Measurements from ENCODE around the gene CD164.

The CD164 gene

DNA sequence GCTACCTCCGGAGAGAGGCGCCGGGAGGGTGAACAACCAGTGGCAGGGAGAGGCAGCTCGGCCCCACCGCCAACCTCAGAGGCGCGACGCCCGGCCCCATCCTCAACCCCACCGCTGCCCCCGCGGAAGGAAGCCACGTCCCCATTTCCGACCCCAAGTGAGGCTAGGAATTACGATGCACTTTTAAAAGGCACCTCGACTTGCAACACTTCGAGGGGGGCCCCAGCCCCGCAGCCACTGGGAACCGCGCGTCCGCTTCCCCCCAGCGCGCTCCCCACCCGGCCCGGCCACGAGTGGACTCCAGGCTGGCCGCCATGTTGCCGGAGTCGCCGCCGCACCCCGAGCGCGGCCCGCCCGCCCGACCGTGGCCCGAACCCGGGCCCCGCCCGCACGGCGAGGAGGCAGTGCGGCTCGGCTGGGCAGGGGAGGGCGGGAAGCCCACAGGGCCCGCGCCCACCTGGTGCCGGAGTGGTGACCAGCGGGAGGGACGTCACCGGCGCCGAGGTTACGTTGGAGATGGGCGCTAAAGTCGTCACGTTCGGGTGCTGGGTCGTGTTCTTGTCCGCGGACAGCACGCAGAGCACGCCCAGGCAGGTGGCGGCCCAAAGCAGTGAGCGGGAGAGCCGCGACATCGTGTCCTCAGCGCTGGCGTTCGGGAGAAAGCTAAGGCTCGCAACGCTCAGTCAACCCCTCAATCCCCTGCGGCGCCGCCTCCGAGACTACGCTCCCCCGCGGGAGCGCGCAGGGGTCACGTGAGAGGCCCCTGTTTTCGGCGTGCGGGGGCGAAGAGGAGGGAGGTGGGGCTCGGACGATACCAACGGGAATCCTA is at the start of gene CD164:
Gene CD164, minus strand, starts transcription at position 721 of the 829 bp plus-strand sequence. Its CDS starts 89 bp downstream, at position 632.
- no peak for FAIRE-seq

- no peak for FAIRE-seq
Measured at GRCh38 chr6:109429496-109429895, 47.2 kb upstream of the CD164 start.

DNA sequence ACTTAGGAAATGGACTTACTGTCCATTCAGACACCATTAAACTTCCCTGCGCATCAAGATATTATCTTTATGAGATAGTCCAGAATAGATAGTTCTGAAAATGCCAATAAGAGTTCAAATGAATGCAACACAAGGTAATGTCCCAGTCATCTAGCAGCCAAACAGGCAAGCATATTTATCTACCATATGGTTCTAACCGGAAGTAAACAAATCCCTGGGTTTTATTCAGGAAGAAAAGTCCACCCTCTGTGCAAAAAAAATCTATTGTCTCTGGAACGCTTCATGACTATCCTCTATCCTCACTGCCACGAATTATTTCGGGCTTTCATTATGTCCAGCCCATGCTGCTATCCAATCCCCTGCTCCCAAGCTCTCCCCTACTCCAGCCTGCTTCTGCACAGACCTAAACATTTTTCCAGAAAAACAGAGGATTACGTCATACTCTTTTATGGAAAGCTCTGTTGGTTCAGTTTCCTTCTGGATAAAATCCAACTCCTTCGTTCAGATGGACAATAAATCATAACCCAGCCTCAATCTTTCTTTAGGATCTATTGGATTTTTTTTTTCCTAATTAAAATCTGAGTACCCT is 46.7 kb upstream of the CD164 start:
- no peak for FAIRE-seq

GRCh38 chr6:109424946-109425345 is 42.7 kb upstream of the CD164 start:
- no peak for FAIRE-seq

DNA sequence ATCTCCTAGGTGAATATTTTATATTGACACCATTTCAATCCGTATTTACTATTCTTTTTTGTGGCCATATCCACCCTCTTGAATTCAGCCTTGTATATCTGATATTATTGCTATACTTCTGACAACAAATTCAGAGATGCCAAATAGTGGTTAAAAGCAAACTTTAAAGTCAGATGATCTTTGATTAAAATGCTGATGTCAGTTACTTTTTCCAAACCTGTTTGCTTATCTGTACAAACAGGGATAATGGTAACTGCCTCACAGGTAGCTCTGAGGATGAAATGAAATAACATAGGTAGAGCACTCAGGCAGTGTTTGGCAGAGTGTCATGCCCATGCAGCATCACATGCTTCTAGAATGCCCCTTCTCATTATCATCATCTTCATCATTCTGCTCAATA is 38.9 kb upstream of the CD164 start:
- FAIRE-seq: no peak

GRCh38 chr6:109420751-109421150 is 38.5 kb upstream of the CD164 start:
- no peak for FAIRE-seq

DNA sequence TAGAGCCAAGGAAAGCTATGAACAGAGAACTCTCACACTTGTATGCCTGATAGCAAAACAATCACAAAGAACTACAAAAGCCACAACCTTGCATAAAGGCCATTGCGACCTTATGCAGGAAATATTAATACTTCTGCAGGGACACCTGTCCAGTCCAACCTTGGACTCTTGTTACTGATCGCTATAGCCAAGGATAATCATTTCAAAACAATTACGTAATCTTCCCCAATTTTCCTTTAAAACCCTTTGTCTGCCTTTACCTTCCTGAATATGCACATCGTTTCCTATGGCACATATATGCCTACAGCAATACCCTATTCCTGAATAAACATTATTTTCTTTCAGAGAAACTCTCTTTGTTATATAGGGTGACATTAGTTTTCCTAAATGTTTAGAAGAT is 35.4 kb upstream of the CD164 start:
- FAIRE-seq: no peak

DNA sequence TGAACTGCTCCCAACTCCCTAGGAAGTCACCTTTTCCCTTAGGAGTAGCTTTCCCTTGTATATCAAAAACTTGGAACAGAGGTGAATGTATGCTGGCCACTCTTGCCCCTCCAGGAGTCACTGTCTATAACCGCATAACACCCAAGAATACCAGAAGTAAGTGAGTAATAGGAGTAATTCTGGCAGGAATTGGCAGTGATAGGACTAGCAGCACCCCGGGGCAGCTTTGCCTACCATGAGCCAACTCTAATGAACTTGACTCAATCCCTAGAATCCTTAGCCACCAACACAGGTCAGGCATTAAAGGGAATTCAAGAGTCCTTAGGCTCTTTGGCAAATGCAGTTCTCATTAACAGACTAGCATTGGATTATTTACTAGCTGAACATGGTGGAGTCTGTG is 28.8 kb upstream of the CD164 start:
- FAIRE-seq: no peak

DNA sequence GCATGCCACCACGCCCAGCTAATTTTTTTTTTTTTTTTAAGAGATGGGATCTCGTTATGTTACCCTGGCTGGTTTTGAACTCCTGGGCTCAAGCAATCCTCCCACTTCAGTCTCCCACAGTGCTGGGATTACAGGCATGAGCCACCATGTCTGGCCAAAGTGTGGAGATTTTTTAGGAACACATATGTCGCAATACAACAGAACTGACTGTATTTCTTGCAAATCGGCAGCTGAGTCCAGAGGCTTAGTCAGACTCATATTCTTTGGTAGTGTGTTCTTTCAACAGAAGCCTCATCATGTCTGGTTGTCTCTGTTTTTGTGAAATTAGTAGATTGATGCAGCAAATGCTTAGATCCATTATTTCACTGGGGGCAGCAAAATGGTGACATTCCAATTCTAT is 23.9 kb upstream of the CD164 start:
- FAIRE-seq: no peak

GRCh38 chr6:109397020-109397419 is 14.8 kb upstream of the CD164 start:
- FAIRE-seq: no peak

DNA sequence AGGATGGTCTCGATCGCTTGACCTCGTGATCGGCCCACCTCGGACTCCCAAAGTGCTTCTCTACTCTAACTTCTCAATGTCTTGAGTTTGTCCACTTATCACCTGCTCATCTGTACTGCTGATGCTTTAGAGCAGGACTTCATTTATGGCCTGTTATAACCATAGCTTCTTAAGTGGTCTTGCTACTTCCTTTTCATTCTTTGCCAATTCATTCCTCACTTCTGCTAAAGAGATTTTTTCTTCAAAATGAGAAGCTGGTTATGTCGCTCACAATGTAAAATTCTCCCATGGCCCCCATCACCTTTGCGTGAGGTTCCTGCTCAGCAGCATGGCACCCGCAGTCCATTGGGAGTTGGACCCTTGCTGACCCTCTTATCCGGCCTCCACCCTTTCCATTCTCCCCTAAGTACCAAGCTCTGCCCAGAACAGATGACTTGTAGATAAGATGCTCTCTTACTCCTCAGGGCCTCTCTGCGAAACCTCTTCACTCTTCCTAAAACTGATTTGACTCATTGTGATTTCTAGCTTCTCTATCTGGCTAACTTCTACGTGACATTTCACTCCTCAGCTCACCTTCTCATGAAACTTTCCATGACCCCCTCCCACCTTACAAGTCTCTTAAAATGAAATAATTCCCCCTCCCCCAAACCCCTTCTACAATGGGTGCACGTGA is 13.9 kb upstream of the CD164 start:
- no peak for FAIRE-seq

DNA sequence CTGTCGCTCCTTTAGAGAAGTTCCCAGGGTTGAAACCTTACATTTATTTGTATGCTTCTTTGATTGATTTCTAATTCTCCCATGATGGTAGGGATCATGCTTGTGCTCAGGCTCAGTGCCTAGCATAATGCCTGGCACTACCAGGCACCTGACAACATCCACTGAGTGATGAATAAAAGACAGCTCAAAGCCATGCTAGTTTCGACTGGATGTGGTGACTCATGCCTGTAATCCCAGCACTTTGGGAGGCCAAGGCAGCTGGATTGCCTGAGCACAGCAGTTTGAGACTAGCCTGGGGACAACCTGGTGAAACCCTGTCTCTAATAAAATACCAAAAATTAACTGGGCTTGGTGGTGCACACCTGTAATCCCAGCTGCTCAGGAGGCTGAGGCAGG is 11.6 kb upstream of the CD164 start:
- no peak for FAIRE-seq

GRCh38 chr6:109393157-109393885 is 11.1 kb upstream of the CD164 start:
- no peak for FAIRE-seq

DNA sequence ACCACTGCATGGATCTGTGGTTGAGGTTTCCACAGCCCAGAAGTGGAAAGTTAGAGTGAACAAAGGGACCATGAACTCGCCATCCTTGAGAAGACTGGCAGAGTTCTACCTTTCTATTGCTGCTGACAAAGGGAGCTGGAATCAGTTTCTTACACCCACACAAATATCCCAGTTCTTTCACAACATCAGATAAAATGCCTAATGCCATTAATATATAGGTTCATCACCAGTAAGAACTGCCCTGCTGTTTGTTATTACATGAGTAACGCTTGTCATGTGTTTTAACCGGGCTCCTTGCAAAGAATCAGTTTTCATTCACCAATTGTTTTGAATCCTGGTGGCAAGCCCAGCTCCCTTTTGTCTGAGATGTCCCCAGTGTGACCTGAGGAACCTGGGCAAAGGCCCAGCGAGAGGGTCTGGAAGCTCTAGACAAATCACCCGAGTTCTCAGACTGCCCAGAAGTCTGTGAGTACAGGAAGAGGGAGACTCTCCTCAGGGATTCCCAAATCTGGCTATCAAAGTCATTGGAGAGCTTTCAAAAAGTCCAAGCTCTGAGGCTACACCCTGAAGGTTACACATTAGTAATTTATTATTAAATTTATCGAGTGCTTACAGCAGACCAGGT is 7.5 kb upstream of the CD164 start:
- FAIRE-seq: no peak

GRCh38 chr6:109388265-109388664 is 6.0 kb upstream of the CD164 start:
- no peak for FAIRE-seq

GRCh38 chr6:109383438-109383940 is 1.2 kb upstream of the CD164 start:
- FAIRE-seq: no peak

- FAIRE-seq: no peak
Measured at GRCh38 chr6:109382576-109383437, 540 bp upstream of the CD164 start.

GRCh38 chr6:109381061-109381746 is 1.1 kb downstream of the CD164 start:
- no peak for FAIRE-seq

- FAIRE-seq: no peak
Measured at GRCh38 chr6:109379711-109380110, 2.6 kb downstream of the CD164 start.

GRCh38 chr6:109377717-109378116 is 4.5 kb downstream of the CD164 start:
- no peak for FAIRE-seq

DNA sequence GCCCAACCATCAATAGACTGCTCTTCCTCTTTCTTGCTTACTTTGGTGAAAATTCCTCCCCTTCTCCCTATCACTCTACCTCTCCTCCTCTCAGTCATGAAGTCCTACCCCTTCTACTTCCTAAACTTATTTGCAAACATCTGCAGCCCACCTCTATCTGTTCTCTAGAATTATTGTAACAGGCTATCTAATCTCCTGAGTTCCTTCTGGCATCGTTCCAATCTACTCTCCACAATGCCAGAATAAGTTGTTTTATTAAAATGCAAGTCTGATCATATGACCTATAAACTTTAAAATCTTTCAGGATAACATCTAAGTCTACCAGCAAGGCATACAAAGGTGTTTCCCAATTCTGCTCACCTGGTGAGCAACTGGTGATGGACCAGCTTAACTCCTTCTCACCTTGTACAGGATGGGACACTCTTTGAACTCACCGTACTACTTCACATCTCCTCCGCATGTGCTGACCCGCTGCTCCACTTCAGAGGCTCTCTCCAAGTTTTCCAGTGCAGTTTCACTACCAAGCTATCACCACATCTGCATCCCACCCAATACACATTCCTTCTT is 7.9 kb downstream of the CD164 start:
- FAIRE-seq: no peak
